Stimulated activated CD8-positive, alpha-beta memory T cell treated with anti-CD3 and anti-CD28 coated beads, Interleukin-4, amount 100 ng/mL, for 1 hour (primary cell): ENCODE results near the gene CLDN6.

Experiments used
- DNase-seq, 2 donors: peaks; one replicate each; pipeline ENCODE4 v3.0.0-alpha.2; 2020; ENCODE audit warnings: low read depth in 2 of 2, low spot score in 1 of 2

Gene CLDN6

DNA sequence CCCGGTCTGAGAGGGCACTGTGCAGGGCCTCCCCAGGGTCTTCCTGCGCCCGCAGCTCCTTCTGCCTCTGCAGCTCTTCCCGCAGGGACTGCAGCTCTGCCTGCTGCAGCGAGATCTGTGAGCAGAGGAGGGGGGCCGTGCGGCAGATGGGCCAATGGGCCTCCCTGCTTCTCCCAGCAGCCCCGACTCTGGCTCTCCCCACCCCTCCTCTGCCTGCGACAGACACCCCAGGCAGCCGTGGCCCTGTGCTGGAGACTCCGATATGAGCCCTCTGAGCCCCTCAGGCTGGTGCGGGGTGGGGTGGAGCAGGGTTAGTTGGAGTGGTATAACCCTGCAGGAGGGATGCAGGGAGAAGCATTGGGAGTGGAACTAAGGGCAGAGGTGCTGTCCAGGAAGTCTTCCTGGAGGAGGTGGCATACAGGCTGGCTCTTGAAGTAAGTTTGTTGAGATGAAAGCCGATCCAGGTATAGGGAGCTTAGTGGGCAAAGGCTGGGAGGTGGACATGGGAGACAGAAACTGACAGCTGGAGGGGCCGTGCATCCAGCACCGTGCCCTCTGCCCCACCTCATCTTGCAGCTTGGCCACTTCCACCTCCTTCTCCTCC lies 10.8 kb upstream of the CLDN6 start:
- no peak for DNase-seq

DNA sequence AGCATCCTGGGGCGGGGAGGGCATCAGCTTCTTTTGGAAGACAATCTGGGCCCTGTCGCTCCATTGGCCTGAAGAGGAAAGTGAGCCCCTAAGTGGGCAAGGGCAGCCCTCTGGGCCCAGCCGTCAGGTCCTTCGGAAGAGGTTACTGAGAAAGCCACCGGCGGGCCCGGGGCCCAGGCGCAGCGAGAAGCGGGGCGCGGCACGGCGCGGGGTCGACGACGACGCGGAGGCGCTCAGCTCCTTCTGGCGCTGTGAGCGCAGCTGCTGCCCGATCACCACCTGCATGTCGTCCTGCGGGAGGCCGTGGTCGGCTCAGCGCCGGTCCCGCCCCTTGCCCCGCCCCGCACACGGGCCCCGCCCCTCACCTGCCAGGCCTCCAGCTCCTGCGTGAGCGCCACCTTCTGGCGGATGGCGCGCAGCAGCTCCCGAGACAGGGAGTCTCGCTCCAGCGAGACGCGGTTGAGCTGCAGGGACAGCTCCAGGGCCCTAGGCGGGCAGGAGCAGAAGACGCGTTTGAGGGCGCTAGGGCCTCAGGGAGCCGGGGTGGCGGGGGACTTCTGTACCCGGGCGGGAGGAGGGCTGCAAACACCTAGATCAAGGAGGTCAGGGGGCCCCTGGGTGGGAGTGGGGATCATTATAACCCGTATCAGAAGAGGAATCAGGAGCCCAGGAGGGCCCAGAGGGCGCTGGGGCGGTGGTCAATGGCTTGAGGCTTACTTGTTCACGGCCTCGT lies 10.2 kb upstream of the CLDN6 start:
- DNase-seq, result peak; percentile 72 to 73

DNA sequence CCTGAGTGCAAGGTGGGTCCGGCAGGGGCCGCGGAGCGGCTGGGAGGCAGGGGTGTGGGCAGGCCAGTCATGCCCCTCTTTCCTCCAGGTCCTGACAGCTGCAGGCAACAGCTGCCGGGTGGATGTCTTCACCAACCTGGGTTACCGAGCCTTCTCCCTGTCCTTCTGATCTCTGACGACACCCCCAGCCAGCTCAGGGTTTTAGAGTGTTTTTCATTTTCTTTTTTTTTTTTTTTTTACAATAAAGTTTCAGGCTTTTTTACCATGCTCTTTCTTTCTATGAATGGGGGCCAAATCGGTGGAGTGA lies 9.5 kb upstream of the CLDN6 start:
- no peak for DNase-seq

DNA sequence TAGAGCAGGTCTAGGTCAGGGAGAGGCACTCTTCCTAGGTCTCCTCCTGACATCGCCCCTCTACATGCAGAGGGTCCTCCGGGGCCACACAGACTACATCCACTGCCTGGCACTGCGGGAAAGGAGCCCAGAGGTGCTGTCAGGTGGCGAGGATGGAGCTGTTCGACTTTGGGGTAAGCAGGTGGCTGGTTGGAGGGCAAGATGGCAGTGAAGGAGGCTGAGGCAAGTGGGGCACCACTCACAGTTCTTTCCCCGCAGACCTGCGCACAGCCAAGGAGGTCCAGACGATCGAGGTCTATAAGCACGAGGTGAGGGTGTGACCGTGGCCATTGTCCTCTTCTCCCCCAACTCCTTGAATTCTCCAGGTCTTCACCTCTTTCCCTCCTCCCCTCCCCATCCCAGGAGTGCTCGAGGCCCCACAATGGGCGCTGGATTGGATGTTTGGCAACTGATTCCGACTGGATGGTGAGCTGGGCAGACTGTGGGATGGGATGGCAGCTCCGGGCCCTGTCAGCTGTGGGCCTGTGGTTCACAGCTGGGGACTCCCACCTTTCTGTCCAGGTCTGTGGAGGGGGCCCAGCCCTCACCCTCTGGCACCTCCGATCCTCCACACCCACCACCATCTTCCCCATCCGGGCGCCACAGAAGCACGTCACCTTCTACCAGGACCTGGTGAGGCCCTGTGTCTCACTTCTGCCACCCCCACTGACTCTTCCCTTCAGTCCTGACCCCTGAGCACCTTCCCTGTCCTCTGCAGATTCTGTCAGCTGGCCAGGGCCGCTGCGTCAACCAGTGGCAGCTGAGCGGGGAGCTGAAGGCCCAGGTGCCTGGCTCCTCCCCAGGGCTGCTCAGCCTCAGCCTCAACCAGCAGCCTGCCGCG lies 8.9 kb upstream of the CLDN6 start:
- DNase-seq, result no peak

DNA sequence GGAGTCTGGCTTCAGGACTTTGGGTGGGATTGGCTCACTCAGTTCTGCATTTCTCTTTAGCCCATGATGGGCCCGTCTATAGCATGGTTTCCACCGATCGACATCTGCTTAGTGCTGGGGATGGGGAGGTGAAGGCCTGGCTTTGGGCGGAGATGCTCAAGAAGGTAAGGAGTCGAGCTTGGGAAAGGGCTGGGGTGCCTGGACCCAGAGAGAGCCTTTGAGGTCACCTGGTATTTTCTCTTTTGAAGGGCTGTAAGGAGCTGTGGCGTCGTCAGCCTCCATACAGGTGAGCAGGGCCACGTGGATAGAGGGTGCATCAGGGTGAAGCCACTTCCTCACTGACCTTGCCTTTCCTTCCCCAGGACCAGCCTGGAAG lies 8.0 kb upstream of the CLDN6 start:
- DNase-seq, result no peak

DNA sequence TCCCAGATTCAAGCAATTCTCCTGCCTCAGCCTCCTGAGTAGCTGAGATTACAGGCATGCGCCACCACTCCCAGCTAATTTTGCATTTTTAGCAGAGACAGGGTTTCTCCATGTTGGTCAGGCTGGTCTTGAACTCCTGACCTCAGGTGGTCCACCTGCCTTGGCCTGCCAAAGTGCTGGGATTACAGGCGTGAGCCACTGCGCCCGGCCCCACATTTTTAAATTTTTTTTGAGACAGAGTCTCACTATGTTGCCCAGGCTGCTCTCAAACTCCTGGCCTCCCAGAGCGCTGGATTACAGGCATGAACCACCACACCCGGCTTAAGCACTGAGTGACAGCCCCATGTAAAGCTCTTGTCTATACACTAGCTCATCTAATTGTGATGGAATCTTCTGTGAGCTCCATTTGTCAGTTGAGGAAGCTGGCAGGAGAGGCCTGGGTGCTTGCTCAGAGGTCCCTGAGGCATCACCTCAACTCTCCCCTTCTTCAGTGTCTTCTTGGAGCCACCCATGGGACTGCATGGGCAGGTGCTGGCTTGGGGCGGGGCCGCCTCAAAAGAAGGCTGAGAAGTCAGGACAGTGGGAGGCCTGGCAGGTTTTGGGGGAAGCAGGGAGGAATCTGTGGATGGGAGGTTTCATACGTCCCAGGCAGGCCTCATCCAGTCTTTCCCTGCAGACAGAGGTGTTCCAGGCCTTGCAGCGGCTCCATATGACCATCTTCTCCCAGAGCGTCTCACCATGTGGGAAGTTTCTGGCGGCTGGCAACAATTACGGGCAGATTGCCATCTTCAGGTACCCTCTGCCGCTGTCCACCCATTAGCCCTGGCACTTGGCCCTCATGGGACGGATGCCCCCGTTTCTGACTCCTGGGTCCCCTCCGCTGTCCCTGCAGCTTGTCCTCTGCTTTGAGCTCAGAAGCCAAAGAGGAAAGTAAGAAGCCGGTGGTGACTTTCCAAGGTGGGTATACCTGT lies 7.3 kb upstream of the CLDN6 start:
- DNase-seq, result no peak

DNA sequence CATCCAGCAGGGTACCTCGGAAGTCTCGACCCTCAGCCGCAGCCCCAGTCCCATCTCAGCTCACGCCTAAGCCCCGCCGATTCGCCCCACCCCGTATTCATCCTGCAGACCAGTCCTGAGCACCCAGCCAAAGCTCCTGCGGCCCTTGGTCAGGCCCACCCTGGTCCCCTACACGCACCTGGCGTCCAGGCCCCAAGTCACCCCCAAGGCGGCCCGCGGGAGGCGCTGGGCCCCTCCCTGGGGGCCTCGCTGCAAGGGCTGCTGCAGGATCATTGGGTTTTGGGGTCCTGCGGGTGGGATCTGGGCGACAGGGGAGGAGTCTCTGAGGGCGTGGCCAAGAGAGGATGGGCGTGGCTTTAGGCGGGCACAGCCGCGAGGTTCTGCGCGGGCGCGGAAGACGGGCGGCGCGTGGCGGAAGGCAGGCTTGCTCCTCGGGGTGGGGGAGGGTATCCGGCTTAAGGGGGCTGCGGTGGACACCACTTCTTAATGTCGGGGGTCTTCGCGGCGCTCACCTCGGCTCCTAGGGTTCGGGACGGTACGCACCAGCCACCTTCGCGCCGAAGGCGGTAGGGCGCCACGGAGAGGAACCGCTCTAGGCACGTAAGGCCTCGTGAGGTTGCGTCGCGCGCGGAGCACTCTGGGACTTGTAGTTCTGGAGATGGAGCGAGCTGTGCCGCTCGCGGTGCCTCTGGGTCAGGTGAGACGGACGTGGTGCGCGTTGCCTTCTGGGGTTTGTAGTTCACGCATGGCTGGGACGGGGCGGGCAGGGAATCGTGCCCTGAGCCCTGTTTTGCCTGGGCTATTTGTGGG lies 5.9 kb upstream of the CLDN6 start, which contains the start of the genes HCFC1R1 and THOC6:
TSS of gene HCFC1R1 (minus strand) at position 274 of the 810 bp plus-strand sequence. CDS start at position 273, 1 bp downstream.
TSS of gene THOC6 (plus strand) at position 367 of the 810 bp plus-strand sequence. CDS start at position 659, 292 bp downstream.
- DNase-seq, result peak; percentile 83 to 88

DNA sequence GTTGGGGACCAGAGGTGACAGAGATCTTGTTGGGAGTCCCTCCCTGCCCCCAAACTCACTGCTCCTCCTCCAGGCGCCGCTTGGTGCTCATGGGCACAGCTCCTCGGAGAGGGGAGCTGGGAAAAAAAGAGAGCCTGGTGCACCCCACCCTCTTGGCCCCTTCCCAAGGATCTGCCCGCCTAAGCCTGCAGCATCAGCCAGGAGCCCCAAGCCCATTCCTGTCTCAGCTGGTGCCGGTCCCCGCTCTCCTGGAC lies 5.4 kb upstream of the CLDN6 start:
- DNase-seq, result no peak

DNA sequence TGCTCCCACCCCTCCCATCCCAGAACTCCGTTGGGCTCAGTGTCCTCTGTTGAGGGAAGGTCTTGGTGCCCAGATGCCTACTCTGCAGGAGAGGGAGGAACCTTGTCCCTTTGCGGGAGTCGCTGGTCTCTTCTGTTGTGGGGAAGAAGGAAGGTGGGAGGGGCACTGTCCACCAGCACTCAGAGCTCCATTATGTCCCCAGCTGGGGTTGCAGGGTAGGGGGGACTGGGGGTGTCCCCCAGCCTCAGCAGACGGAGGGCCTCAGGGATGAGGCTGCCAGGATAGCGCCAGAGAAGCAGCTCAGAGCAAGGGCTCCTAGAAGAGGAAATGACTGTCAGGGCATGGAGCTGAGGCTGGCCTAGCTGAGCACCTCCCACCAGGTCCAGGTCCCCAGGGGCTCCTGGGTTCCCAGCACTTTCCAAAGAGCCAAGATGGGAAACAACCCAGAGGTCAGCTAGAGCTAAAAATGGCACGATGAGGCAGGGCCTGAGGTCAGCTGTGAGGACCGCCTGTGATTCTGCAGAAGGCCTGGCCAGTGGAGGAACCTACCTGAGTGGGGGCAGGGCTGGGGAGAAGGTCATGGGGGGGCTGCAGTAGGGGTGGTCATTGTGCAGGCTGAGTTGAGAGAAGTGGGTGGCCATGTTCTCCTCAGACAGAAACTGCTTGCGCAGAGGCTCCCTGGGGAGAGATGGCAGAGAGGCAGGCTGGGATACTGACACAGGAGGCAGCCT lies 4.9 kb upstream of the CLDN6 start:
- no peak for DNase-seq

DNA sequence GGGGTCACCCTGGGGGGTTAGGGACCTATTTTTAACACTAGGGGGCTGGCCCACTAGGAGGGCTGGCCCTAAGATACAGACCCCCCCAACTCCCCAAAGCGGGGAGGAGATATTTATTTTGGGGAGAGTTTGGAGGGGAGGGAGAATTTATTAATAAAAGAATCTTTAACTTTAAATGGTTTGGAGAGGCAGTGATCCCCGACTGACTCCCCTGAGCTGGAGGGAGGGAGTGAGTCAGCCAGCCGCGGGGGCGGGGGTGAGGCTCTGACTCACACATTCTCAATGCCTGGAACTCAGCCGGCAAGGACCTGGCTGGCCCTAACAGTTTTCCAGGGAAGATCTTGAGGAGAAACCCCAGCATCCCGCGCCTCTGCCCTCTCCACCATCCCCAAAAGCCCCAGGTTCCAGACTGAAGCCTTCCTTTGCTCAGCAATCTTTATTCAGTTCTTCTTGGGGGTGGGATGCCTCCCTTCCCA lies 4.3 kb upstream of the CLDN6 start:
- DNase-seq, result peak; percentile 69 to 76

DNA sequence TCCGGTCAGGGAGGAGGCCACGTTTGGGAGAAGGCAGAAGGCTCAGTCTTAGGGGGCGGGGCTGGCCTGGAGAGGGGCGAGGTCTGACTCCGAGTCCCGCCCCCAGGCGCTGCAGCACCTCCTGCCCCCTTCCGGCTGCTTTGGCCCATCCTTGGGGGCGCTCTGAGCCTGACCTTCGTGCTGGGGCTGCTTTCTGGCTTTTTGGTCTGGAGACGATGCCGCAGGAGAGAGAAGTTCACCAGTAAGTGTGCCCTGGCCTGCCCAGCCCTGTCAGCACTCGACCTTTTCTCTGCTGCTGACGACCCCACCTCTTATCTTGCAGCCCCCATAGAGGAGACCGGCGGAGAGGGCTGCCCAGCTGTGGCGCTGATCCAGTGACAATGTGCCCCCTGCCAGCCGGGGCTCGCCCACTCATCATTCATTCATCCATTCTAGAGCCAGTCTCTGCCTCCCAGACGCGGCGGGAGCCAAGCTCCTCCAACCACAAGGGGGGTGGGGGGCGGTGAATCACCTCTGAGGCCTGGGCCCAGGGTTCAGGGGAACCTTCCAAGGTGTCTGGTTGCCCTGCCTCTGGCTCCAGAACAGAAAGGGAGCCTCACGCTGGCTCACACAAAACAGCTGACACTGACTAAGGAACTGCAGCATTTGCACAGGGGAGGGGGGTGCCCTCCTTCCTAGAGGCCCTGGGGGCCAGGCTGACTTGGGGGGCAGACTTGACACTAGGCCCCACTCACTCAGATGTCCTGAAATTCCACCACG lies 3.6 kb upstream of the CLDN6 start:
- DNase-seq, result peak in 1 of 2 donors; percentile 61

DNA sequence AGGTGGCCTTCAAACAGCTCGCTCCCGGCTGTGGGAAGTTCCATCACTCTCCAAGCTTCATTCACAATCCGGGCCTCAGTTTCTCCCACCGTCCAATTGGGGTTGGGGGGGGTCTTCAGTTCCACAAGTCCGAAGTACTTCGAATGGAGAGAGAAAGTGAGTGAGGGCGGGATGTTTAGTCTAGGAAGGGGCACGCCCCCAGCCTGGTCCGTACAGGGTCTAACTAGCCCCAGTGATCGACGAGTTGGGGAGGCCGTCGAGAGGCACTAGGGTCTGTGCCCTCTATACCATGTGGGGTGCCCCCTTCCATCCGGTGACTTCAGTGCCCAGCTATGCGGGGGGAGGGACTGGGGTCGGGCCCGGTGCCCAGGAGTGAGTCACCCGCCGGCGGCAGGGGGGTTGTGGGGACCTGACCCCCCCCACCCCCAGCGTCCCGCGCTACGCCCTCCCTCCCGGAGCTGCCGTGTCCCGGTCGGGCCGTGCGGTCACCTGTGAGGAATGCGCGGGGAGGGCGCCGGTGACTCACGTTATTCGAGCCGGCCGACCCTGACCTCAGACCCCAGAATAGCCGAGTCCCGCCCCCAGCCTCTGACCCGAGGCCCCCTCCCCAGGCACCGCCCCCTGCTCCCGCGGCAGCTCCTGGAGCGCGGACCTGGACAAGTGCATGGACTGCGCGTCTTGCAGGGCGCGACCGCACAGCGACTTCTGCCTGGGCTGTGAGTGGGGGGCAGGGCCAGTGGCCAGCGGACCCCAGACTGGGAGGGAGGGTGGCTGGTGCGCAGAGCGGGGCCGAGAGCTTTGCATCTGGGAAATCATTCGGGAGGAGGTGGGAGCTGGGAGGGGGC lies 2.8 kb upstream of the CLDN6 start:
- peak; percentile 49 to 55 for DNase-seq

DNA sequence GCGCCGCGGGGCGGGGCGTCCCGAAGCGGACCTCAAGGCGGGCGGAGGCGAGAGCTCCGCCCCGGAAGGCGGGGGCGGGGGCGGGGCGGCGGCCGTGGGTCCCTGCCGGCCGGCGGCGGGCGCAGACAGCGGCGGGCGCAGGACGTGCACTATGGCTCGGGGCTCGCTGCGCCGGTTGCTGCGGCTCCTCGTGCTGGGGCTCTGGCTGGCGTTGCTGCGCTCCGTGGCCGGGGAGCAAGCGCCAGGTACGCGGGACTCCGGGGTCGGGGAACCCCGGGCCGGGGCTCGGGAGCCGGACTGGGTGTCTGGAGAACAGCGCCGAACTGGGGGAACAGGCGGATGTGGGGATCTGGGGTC lies 2.2 kb upstream of the CLDN6 start, which contains the start of gene TNFRSF12A:
TSS of gene TNFRSF12A (plus strand) at position 122 of the 357 bp plus-strand sequence. CDS start at position 152, 30 bp downstream.
- peak in 1 of 2 donors; percentile 36 for DNase-seq

DNA sequence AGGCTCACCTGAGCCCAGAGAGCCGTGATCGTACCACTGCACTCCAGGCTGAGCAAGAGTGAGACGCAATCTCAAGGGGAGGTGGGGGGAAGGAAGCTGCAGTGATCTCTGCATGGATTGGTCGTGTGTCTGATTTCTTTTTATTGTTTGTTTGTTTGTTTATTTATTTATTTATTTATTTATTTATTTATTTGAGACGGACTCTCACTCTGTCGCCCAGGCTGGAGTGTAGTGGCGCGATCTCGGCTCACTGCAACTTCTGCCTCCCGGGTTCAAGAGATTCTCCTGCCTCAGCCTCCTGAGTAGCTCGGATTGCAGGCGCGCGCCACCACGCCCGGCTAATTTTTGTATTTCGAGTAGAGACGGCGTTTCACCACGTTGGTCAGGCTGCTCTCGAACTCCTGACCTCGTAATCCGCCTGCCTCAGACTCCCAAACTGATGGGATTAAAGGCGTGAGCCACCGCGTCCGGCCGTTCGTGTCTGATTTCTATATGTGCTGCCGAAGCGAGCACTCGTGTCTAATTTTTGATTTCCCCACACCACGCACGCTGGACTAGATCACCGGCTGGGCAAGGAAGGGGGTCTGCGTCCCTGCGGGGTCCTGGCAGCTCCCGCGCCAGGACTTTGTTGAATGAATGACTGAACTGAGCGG lies 1.7 kb upstream of the CLDN6 start:
- no peak for DNase-seq

DNA sequence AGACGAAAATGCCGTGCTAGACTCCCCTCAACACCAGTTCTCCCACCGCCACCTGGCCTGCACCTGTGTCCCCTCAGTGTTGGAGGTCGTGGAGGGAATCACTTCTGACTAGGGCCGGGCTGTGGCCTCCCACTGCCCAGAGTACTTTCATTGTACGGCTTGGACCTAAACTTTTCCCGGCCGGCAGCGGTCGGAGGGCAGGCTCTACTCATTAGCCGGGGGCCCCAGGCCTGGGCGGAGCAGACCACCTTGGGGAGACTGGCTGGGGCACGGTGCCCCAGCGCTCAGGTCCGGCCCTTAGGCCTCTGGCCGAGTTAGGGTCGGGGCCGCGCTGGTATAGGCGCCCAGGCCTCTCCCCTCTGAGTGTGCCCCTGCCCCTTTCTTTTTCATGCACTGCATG lies 639 bp downstream of the CLDN6 start:
- no peak for DNase-seq

DNA sequence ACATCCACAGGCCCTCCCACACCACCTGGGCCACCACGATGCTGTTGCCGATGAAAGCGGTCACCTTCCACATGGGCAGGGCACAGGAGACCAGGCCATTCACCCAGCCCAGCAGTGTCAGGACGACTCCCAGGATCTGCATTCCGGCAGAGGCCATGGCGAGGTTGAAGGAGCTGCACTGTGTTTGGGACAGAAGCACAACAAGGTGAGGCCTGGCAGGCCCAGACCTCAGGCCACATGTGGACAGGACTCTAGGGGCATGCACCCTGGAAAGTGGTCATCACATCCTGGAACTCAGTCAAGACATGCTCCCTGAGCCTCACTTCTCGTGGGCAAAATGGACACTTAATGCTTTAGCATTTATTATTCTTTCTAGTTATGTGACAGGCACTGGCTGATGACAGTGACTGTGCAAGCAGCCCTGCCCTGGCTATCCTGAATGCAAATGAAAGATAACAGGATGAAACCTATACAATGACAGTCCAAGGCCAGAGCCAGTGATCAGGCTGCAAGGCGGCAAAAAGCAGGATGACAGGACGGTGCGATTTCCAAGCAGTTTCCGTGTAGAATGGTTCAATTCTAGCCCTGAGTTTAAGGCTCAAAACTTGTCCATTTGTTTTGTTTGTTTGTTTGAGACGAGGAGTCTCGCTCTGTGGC lies 2.0 kb downstream of the CLDN6 start:
- DNase-seq, result no peak

DNA sequence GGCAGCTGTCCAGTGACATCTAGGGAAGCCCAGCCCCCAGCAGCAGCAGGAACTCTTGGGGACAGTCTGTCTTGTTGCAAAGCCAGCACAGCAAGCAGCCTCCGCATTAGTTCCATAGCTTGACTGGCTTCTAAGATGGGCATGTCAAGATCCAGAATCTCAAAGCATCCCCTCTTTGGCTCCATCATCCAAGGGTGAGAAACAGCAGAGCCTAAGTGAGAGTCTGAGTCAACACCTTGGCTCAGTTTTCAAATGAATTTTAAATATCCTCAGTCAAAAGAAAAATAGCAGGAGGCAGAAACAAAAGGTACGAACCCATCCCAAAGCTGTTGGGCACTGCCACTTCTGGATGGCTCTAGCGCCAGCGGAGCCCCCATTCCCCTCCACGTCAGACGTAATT lies 3.0 kb downstream of the CLDN6 start:
- no peak for DNase-seq
